GM23248 (cell line): ENCODE results near the gene HSP90AB1. TPM values are rescaled to one million over a fixed set of nuclear protein-coding genes. Genes with fewer than 3 reads are reported as not detected.

ENCODE experiments used
- DNase-seq: peaks from one replicate; pipeline ENCODE4 v3.0.0-alpha.2; 2015
- H2AFZ ChIP-seq: fragments of 200-600 bp; sonication (generic); 2 replicates; pipeline ENCODE4 v1.6.1; 2016; ENCODE audit warnings: antibody characterized with exemption
- H3F3A ChIP-seq: fragments of 200-600 bp; sonication (generic); 2 replicates; pipeline ENCODE4 v1.6.1; 2016; ENCODE audit warnings: mild to moderate bottlenecking, antibody characterized with exemption, mixed run types; ENCODE audit not compliant: insufficient read depth
- H3K27ac ChIP-seq: fragments of 200-600 bp; sonication (generic); 2 replicates; pipeline ENCODE4 v1.5.1; 2016; ENCODE audit warnings: mild to moderate bottlenecking
- H3K27me3 ChIP-seq: fragments of 200-600 bp; sonication (generic); replicated peaks from 2 replicates; pipeline ENCODE4 v1.6.1; 2016; ENCODE audit warnings: mild to moderate bottlenecking; ENCODE audit not compliant: insufficient read depth
- H3K36me3 ChIP-seq: fragments of 200-600 bp; sonication (generic); 2 replicates; pipeline ENCODE4 v1.6.1; 2016; ENCODE audit warnings: low read depth, mild to moderate bottlenecking
- H3K4me1 ChIP-seq: fragments of 200-600 bp; sonication (generic); 2 replicates; pipeline ENCODE4 v1.6.1; 2016; ENCODE audit warnings: mild to moderate bottlenecking; ENCODE audit not compliant: insufficient read depth
- H3K4me2 ChIP-seq: fragments of 200-600 bp; sonication (generic); one replicate; pipeline ENCODE4 v1.6.1; 2016; ENCODE audit warnings: mild to moderate bottlenecking; ENCODE audit not compliant: unreplicated experiment
- H3K4me3 ChIP-seq: fragments of 200-600 bp; sonication (generic); 2 replicates; pipeline ENCODE4 v1.5.1; 2016; ENCODE audit warnings: mild to moderate bottlenecking
- H3K79me2 ChIP-seq: fragments of 200-600 bp; sonication (generic); 2 replicates; pipeline ENCODE4 v1.6.1; 2016; ENCODE audit warnings: mild to moderate bottlenecking; ENCODE audit not compliant: insufficient read depth
- H3K9ac ChIP-seq: fragments of 200-600 bp; sonication (generic); 2 replicates; pipeline ENCODE4 v1.6.1; 2016; ENCODE audit warnings: mild to moderate bottlenecking
- H3K9me2 ChIP-seq: fragments of 200-600 bp; sonication (generic); 2 replicates; pipeline ENCODE4 v1.6.1; 2016; ENCODE audit warnings: mixed run types, mild to moderate bottlenecking, moderate library complexity; ENCODE audit not compliant: insufficient read depth
- H3K9me3 ChIP-seq: fragments of 200-600 bp; sonication (generic); one replicate; pipeline ENCODE4 v1.6.1; 2017; ENCODE audit warnings: low read depth
- H4K20me1 ChIP-seq: fragments of 200-600 bp; sonication (generic); 2 replicates; pipeline ENCODE4 v1.6.0; 2016; ENCODE audit not compliant: insufficient read depth
- EZH2 ChIP-seq: fragments of 200-600 bp; sonication (generic); IDR thresholded peaks from 2 replicates; pipeline ENCODE4 v1.6.1; 2018; ENCODE audit warnings: antibody characterized with exemption, mild to moderate bottlenecking; ENCODE audit not compliant: insufficient read depth, poor library complexity, severe bottlenecking
- EZH2phosphoT487 ChIP-seq: fragments of 200-600 bp; sonication (generic); IDR thresholded peaks from 2 replicates; pipeline ENCODE4 v1.6.1; 2018; ENCODE audit warnings: antibody characterized with exemption, moderate library complexity, mild to moderate bottlenecking, low read depth; ENCODE audit not compliant: insufficient read depth
- WGBS, 2 experiments: methylation state at CpG; one replicate each; pipeline ENCODE4 v1.1.6; 2015 to 2017; ENCODE audit warnings: low lambda C conversion rate in 2 of 2, low coverage in 1 of 2; ENCODE audit errors: missing lambda C conversion rate in 2 of 2; 5-methylcytosine and 5-hydroxymethylcytosine counted together
- in situ Hi-C: fragments of 300-500 bp; cut with MboI; formaldehyde crosslinking; loops from 2 replicates; pipeline ENCODE4 v1.15.0; 2020
- polyA plus RNA-seq: library from polyadenylated mRNA; unstranded; fragments of >200 nt; fragmentation: Nextera tagmentation; extraction: Ambion mirVana; gene quantifications from 2 replicates; pipeline ENCODE4 v1.2.1, GENCODE V29; 2016
- total RNA-seq: library from RNA; depleted of rRNA; stranded (reverse); fragments of >200 nt; shearing (Covaris generic); gene quantifications from 2 replicates; pipeline ENCODE4 v1.2.3, GENCODE V29; 2014

The HSP90AB1 gene
- total and polyA plus RNA-seq, 2 experiments from 2014 or later, result 392 to 732 TPM

- H2AFZ ChIP-seq, result peak overlapping the region; percentile 49; the same call in 1 of the 2 replicates
These were observed 29.4 kb upstream of the HSP90AB1 start for GRCh38 chr6:44217332-44218143.

DNA sequence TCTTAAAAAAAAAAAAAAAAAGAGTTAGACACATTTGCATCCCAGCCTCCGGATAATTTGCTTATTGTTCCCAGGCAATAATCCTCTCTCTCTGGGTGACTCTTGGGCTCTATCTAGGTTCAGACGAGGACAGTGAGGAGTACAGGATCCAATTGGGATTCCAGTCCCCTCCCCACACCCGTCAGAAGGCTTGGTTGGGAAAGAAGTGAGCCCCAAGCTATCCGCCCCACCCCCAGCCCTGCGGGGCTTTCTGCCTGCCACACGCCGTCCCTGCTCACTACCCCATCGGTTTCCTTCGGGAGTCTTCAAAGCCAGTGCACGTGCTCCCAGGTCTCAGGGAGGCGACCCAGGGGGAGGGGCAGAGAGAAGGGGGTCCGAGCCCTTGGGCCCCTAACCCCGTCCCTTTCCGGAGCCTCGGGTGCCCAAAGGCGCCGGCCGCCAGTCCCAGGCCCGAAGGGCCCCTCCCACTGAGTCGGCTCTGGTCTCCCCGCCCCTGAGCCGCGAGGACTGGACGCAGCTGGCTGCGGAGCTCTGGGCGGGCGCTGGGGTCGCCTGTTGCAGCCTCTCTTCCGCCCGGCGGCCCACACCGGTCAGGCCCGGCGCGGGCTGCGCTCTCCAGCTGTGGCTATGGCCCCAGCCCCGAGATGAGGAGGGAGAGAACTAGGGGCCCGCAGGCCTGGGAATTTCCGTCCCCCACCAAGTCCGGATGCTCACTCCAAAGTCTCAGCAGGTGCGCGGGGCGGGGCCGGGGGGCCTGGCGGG is 27.7 kb upstream of the HSP90AB1 start:
- Histone ChIP-seq H3K9ac (peak overlapping the region; percentile 49), H3K79me2 (no peaks in the 10 kb centered on the region), H3K27ac (no peak overlapping the region), H4K20me1 (no peaks in the 10 kb centered on the region), H2AFZ (peak overlapping the region; percentile 77), H3K27me3 (no peaks in the 10 kb centered on the region), H3K36me3 (no peaks in the 10 kb centered on the region), H3K9me2 (no peaks in the 10 kb centered on the region), H3K4me2 (peak overlapping the region; percentile 78), H3K4me1 (peaks cover 21% of the 10 kb centered on the region), H3K4me3 (peak overlapping the region; percentile 64), H3F3A (peaks cover 13% of the 10 kb centered on the region), H3K9me3 (no peaks in the 10 kb centered on the region)
- 3 to 4% methylated on average over 28 to 45 of the region's 45 CpGs for WGBS, 2 experiments
- in situ Hi-C loops, result no loop called here
- peak; percentile 73 for DNase-seq
- no peak for TF ChIP-seq EZH2phosphoT487
- TF ChIP-seq EZH2, result no peak

More at GRCh38 chr6:44217332-44218143, 29.4 kb upstream of the HSP90AB1 start:
- Histone ChIP-seq H3K79me2 (no peaks in the 10 kb centered on the region), H3K36me3 (no peaks in the 10 kb centered on the region), H3K27me3 (peaks cover 5% of the 10 kb centered on the region; the same call in 1 of the 2 replicates), H3K4me2 (no peak overlapping the region), H3K4me1 (peaks cover 21% of the 10 kb centered on the region), H3K27ac (no peak overlapping the region), H4K20me1 (no peaks in the 10 kb centered on the region), H3K9me2 (no peaks in the 10 kb centered on the region), H3K9ac (no peak overlapping the region), H3F3A (peaks cover 12% of the 10 kb centered on the region), H3K4me3 (no peak overlapping the region), H3K9me3 (no peaks in the 10 kb centered on the region)
- WGBS, 2 experiments, result 21 to 22% methylated on average over 16 of the region's 16 CpGs
- peak; percentile 84 for DNase-seq
- TF ChIP-seq EZH2phosphoT487 (no peak), EZH2 (no peak)
- in situ Hi-C loops, result no loop called here

- WGBS, 2 experiments, result 36 to 46% methylated on average over 17 to 26 of the region's 28 CpGs
- Histone ChIP-seq H3K9ac (no peak overlapping the region), H3K9me2 (no peaks in the 10 kb centered on the region), H3K27me3 (no peaks in the 10 kb centered on the region), H3K27ac (no peak overlapping the region), H3K4me2 (no peak overlapping the region), H4K20me1 (no peaks in the 10 kb centered on the region), H3K79me2 (no peaks in the 10 kb centered on the region; the same call in 1 of the 2 replicates), H3F3A (peaks cover 19% of the 10 kb centered on the region), H2AFZ (no peak overlapping the region), H3K9me3 (no peaks in the 10 kb centered on the region), H3K4me1 (peaks cover 24% of the 10 kb centered on the region), H3K36me3 (no peaks in the 10 kb centered on the region), H3K4me3 (no peak overlapping the region)
- no peak for DNase-seq
- in situ Hi-C loops, result no loop called here
- TF ChIP-seq EZH2, result no peak
- no peak for TF ChIP-seq EZH2phosphoT487
These were observed 26.8 kb upstream of the HSP90AB1 start for GRCh38 chr6:44219815-44220784.

- Histone ChIP-seq H3K4me3 (no peak overlapping the region), H2AFZ (peak overlapping the region; percentile 16), H3K9ac (peak overlapping the region; percentile 38; the same call in 1 of the 2 replicates), H3F3A (peaks cover 19% of the 10 kb centered on the region), H3K36me3 (no peaks in the 10 kb centered on the region), H3K27ac (peak overlapping the region; percentile 35), H3K9me3 (no peaks in the 10 kb centered on the region), H3K79me2 (no peaks in the 10 kb centered on the region; the same call in 1 of the 2 replicates), H3K4me2 (peak overlapping the region; percentile 35), H3K27me3 (no peaks in the 10 kb centered on the region), H3K4me1 (peaks cover 24% of the 10 kb centered on the region), H3K9me2 (no peaks in the 10 kb centered on the region), H4K20me1 (no peaks in the 10 kb centered on the region)
- no peak for DNase-seq
- WGBS, 2 experiments, result 42 to 43% methylated on average over 4 of the region's 4 CpGs
- TF ChIP-seq EZH2 (no peak), EZH2phosphoT487 (no peak)
- in situ Hi-C loops, result no loop called here
These were observed 26.0 kb upstream of the HSP90AB1 start for GRCh38 chr6:44220913-44221290.
